ENCODE data around the gene RFX8. TPM values are rescaled to one million over a fixed set of nuclear protein-coding genes. Genes with fewer than 3 reads are reported as not detected.
A peak's percentile ranks its signal among the peaks of the same experiment; 100 is the strongest.

The RFX8 gene
- total RNA-seq, 1 experiment from 2014 or later: not detected

DNA sequence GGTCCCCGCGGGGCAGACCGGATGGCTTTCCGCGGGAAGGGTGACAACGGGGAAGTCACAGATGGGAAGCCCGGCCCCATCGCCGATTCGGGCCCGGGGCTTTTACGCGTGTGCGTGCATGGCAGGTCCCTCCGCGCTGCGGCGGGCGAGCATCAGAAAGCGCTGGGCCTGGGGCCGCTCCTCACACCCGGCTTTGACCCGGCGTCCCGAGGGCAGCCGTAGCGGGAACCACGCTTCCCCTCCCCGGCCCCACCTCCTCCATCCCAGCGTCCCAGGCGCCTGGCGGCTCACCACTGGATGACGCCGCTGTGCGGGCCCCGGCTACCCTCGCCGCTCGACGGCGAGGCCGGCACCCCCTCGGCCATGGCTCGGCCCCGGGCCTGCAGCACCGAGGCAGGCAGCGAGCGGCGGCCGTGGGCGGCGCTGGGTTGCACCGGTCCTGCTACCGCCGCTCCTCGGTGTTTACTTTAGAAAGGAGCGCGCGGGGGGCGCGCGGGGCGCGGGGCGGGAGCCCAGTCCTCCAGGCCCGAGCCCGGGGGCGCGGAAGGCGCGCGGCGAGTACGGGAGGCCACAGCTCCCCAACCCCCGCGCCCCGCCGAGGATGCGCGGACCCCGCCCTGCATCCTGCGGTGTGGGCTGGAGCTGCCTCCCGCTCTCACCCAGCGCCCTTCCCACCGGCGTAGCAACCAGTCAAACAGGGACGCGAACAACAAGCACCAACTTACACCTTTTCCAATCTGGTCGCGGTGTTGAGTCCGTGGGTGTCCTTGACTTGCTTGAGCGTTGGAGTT is 806 bp downstream of the RFX8 start:
- Histone ChIP-seq H3K4me3 (ENCODE audit: low read depth, low read length, poor library complexity, severe bottlenecking) (peak overlapping the region; percentile 49), H3K27me3 (replicated peaks; ENCODE audit: insufficient read depth, low read depth, low read length, poor library complexity) (peaks cover 6% of the 10 kb centered on the region), H3K27ac (ENCODE audit: low read depth, low read length, poor library complexity, severe bottlenecking) (no peak overlapping the region), H3K9me3 (ENCODE audit: low read depth, low read length, poor library complexity, severe bottlenecking) (no peaks in the 10 kb centered on the region), H3K4me1 (ENCODE audit: insufficient read depth, low read length, poor library complexity, severe bottlenecking) (peaks cover 9% of the 10 kb centered on the region), H3K36me3 (ENCODE audit: insufficient read depth, low read length, poor library complexity, severe bottlenecking) (no peaks in the 10 kb centered on the region)
- no peak for DNase-seq (ENCODE audit: low spot score)
- POLR2A ChIA-PET (ENCODE audit: low non-redundant PET): no interaction called here
- BruUV-seq (replicated peaks): no TSS peak
- CTCF ChIA-PET: no interaction called here
- TF ChIP-seq EZH2 (IDR thresholded peaks at IDR 0.05; ENCODE audit: borderline replicate concordance, low read depth, low read length, poor library complexity, severe bottlenecking) (peak; percentile 62), CTCF (conservative IDR thresholded peaks at IDR 0.05; ENCODE audit: low read depth, low read length) (no peak)
- intact Hi-C loops (cut with micrococcal nuclease; ENCODE audit: unreplicated experiment): no loop called here

DNA sequence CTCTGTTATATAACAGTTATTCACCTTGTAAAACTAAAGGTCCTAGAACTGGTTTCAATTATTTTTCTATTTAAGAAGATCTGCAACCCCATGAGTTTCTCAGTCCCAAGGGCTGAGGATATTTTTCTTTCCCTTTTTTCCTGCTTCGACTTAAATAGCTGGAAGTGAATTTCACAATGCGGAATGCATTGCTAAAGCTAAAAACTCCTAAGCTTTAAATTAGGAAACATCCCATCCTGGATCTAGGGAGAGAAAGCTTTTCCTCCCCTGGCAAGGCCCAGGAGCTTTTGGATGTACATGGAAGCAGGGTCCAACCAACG is 1.4 kb downstream of the RFX8 start:
- no peaks in the 10 kb centered on the region for H3K36me3 ChIP-seq (ENCODE audit: insufficient read depth, low read length, poor library complexity, severe bottlenecking)
- TF ChIP-seq CTCF (conservative IDR thresholded peaks at IDR 0.05; ENCODE audit: low read depth, low read length) (no peak), EZH2 (IDR thresholded peaks at IDR 0.05; ENCODE audit: borderline replicate concordance, low read depth, low read length, poor library complexity, severe bottlenecking) (no peak)
- intact Hi-C loops (cut with micrococcal nuclease; ENCODE audit: unreplicated experiment): no loop called here
- peaks cover 6% of the 10 kb centered on the region for H3K27me3 ChIP-seq (replicated peaks; ENCODE audit: insufficient read depth, low read depth, low read length, poor library complexity)
- H3K4me1 ChIP-seq (ENCODE audit: insufficient read depth, low read length, poor library complexity, severe bottlenecking): peaks cover 9% of the 10 kb centered on the region
- DNase-seq (ENCODE audit: low spot score): no peak
- ChIA-PET CTCF (no interaction called here), POLR2A (ENCODE audit: low non-redundant PET) (no interaction called here)
- BruUV-seq (replicated peaks): no TSS peak
- peak overlapping the region; percentile 49 for H3K4me3 ChIP-seq (ENCODE audit: low read depth, low read length, poor library complexity, severe bottlenecking)
- no peaks in the 10 kb centered on the region for H3K9me3 ChIP-seq (ENCODE audit: low read depth, low read length, poor library complexity, severe bottlenecking)
- H3K27ac ChIP-seq (ENCODE audit: low read depth, low read length, poor library complexity, severe bottlenecking): no peak overlapping the region

DNA sequence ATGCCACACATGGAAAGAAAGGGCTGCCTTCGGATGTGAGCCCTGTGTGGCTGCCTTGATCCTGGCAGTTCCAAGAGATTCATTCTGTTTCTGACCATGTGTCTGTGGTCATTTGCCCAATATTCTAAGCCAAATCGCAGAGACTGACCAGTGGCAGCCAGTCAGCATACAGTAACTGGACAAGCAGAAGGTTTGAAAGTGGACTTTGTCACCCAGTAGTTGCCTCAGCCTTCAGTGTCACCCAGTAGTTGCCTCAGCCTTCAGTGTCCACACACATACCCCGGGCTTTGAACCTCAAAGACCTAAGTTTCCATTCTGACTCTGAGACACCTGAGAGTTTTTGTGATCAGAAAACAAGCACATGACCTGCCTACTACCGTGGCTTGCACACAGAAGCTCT is 5.0 kb downstream of the RFX8 start:
- Histone ChIP-seq H3K4me3 (ENCODE audit: low read depth, low read length, poor library complexity, severe bottlenecking) (no peak overlapping the region), H3K9me3 (ENCODE audit: low read depth, low read length, poor library complexity, severe bottlenecking) (no peaks in the 10 kb centered on the region), H3K36me3 (ENCODE audit: insufficient read depth, low read length, poor library complexity, severe bottlenecking) (no peaks in the 10 kb centered on the region), H3K27ac (ENCODE audit: low read depth, low read length, poor library complexity, severe bottlenecking) (no peak overlapping the region), H3K27me3 (replicated peaks; ENCODE audit: insufficient read depth, low read depth, low read length, poor library complexity) (peaks cover 6% of the 10 kb centered on the region), H3K4me1 (ENCODE audit: insufficient read depth, low read length, poor library complexity, severe bottlenecking) (peaks cover 11% of the 10 kb centered on the region)
- POLR2A ChIA-PET (ENCODE audit: low non-redundant PET): no interaction called here
- CTCF ChIA-PET: no interaction called here
- intact Hi-C loops (cut with micrococcal nuclease; ENCODE audit: unreplicated experiment): no loop called here
- BruUV-seq (replicated peaks): no TSS peak
- TF ChIP-seq EZH2 (IDR thresholded peaks at IDR 0.05; ENCODE audit: borderline replicate concordance, low read depth, low read length, poor library complexity, severe bottlenecking): no peak
- no peak for TF ChIP-seq CTCF (conservative IDR thresholded peaks at IDR 0.05; ENCODE audit: low read depth, low read length)
- DNase-seq (ENCODE audit: low spot score): no peak

Data from A673 (cell line).